ENCODE results near the gene DNAJC4.

Gene DNAJC4, protein sequence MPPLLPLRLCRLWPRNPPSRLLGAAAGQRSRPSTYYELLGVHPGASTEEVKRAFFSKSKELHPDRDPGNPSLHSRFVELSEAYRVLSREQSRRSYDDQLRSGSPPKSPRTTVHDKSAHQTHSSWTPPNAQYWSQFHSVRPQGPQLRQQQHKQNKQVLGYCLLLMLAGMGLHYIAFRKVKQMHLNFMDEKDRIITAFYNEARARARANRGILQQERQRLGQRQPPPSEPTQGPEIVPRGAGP

DNA sequence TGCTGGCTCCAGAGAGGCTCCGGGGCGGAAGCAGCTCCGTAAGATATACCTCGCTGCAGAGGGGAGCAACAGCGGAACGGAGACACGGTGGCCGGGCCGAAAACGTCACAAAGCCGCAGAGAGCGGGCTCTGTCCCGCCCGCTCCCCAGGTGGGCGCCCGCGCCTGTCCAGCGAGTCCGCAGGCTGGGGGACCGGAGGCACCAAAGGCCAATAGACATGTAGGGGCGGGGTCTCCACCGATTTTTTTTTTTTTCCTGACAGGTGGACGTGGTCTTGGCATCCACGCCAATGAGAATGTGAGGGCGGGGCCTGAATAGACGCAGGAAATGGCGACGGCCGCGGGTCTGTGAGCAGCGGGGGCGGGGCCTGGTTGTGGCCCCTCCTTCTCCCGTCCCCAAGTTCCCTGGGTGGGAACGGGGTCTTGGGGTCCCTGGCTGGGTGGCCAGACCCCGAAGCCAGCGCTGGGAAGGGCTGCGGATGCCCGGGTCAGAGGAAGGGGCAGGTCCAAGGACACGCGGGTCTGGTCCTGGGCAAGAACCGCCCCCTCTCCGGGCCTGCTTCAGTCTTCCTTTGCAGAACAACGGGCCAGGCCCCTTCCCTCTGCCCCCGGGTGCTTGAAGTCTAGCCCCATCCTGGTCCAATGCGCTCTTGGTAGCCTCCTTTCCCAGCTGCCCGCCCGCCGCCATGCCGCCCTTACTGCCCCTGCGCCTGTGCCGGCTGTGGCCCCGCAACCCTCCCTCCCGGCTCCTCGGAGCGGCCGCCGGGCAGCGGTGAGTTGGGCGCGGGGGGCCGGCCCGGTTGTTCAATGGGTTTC, at the start of gene DNAJC4:
Gene DNAJC4 (plus strand): TSS at position 378 of the 814 bp plus-strand sequence. CDS start 307 bp downstream, at position 685.
- DNase-seq (ENCODE audit: low spot score): peak; percentile 85

DNA sequence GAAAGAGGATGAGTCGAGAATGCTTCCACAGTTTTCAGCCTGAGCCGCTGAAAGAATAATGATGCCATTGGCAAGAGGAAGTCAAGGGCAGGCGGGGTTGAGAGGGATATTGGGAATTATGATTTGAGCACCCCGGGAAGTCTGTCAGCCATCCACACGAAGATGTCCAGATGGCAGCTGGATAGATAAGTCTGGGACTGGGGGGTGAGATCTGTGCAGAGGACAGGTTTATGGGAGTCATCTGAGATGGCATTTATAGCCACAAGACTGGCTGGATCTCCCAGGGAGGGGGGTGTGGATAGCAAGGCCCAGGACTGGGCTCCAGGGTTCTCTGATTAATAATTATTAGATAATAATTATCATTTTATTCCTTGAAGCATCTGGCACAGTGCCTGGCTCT, 49.5 kb upstream of the DNAJC4 start:
- DNase-seq (ENCODE audit: low spot score): no peak

DNA sequence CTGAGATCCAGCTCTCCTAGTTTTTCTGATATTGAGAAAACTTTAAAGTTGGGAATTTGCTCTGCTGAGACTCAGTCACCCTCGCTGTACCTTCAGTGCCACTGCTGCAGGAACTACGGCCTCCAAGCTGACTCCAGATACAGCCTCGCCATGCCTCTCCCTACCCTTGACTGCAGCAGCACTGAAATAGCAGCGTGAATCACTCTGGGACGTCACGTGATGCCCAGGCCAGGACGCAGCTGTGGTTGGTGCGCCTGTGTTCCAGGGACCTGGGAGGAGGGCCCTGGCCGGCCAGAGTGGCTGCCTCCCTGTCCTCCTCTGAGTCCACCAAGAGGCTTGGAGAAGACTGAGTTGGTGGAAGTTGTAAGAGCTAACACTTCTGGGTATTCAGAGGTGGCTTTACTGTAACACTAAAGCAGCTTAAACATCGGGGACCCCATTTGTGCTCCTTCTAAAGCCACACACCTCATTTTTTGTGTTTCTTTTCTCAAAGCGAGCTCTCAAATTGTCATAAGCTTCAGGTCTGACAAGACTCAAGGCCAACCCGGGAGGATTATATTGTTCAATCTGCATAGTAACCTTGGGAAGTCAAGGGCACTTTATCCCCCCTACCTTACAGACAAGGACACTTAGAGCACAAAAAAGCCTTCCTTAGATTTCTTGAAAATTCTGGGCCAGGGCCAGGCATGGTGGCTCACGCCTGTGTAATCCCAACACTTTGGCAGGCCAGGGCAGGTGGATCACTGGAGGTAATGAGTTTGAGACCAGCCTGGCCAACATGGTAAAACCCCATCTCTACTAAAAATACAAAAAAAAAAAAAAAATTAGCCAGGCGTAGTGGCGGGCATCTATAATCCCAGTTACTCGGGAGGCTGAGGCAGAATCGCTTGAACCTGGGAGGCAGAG, 48.6 kb upstream of the DNAJC4 start:
- peak; percentile 79 for DNase-seq (ENCODE audit: low spot score)

DNA sequence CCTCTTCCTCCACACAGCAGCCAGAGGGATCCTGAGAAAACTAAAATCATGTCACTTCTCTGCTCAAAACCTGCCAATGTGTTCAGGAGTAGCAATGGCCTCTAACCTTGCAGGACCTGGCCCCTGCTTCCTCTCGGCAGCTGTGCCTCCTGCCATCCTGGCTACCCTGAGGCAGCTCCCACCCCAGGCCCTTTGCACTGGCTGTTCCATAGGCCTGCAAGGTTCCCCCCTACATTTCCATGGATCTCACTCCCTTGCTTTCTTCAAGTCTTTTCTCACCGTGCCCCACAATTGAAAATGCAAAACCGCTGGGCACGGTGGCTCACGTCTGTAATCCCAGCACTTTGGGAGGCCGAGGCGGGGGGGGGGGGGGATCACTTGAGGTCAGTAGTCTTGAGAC, 46.5 kb upstream of the DNAJC4 start:
- no peak for DNase-seq (ENCODE audit: low spot score)

DNA sequence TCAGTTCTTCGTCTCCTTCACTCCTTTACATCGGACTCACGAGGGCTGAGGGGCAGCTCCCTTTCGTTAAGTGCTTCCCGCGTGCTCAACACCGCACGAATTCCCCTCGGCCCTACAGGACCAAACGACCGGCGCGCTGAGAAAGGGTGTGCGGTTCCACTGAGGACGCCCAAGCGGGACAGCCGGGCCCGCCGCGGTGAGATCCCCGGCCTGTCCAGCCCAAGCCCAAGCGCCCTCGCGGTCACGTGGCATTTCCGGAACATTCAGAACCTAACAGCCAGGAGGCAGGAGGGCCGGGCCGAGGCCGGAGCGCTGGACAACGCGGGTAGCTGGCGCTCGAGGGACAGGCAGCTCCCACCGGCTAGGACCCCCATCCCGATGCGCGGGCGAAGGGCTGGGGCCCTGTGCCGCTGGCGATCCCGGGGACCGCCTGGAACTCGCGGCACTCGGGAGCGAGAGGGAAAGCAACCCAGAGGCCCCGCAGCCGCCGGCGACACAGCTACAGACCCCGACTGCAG, 45.1 kb upstream of the DNAJC4 start:
- DNase-seq (ENCODE audit: low spot score): no peak

DNA sequence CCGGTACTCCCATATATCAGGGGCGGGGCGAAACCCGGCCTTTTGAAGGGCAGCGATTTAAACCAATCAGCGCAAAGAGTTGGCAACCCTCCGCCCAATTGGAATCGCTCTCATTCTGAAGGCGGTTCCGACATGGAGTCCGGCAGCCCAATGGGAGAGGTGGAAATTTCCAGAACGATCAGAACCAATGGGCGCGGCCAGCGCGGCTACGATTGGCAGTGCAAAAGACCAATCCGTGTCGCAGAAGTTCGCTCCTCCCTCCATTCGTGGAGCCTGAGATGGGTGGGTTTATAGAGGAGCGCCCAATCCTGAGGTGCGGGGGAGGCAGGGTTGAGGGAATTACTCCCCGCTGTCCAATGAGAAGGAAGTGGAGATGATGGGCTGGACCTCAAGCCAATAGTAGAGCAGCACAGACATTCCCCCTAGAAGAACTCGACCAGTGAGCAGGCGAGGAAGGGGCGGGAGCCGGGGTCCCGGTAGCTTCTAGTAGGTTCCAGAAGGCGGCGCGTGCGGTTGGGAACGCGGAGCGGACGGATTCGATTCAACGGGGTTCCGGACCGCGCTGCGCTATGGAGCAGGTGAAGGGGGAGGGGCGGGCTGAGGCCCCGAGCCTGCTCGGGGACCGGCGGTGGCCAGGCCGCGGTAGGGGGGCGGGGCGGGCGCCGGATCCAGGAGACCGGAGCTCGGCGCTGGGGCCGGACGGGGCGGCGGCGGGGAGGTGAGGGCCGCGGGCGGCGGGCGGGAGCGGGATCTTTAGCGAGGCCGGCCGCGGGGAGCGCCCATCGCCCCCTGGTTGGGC, 44.5 kb upstream of the DNAJC4 start, which contains the start of gene STIP1:
Gene STIP1 (plus strand): TSS at position 479 of the 799 bp plus-strand sequence. CDS start 91 bp downstream, at position 570.
- DNase-seq (ENCODE audit: low spot score): peak; percentile 94

DNA sequence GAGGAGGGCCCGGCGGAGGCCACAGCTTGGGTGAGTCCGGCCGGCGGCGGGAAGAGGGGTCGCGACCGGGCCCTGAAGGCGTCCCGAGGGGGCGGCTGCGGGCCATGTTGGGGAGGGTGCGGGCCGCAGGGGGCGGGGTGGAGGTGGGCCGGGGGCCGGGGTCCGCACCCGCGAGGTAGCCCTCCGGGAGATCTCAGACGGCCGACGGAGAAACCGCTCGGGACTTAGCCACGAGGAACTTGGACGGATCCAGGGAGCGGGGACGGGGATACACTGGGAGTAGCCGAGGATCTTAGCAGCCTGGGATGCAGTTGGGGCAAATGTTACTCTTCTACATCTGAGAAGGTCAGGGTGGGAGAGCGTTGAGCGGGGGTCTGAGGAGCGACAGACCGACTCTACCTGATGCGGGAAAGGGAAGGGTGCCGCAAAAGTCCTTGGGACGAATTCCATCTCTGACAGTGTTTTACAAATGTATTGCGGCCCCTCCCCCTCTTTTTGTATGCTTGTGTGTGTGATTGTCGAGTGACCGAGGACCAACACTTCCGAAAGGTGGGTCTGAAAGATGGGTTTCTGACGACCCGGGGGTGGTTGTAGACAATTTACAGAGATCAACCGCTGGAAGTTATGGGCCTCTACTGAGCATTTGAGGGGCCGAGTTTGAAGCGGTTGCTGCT, 43.7 kb upstream of the DNAJC4 start:
- no peak for DNase-seq (ENCODE audit: low spot score)

DNA sequence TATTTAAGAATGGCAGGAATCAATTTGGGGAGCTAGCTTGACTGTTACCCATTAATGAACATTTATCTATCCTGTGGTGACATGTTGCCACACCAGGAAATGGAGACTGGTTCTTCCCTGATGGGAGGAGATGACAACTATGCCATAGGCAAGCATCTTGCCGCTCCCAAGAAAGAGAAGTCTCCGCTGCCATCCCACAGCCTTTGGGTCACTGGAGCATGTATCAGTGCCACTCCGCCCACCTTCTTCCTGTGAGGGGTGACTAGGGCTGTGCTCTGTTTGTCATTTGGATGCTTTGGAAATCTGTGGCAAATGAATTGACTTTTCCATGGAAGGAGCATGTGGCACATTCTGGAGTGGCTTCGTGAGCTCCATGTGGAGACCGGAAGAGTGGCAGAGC, 37.9 kb upstream of the DNAJC4 start:
- DNase-seq (ENCODE audit: low spot score): no peak

DNA sequence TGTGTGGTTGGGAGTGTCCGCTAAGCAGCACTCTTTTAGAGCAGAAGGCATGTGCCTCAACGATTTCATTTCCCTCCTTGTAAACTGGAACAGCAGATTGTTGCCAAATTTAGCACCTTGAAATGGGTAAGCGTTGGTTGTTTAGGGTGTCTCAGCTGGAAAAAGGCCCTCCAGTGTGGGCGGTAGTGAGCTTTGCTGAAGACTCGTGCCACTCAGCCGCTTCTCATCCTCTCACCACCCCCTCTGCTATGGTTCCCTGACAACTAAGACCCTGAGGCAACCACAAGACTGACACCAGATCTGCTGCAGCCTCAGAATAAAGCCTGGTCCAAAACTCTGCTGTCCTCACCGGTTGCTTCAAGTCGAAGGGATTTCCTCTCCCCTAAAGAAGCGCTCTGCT, 33.7 kb upstream of the DNAJC4 start:
- DNase-seq (ENCODE audit: low spot score): no peak

DNA sequence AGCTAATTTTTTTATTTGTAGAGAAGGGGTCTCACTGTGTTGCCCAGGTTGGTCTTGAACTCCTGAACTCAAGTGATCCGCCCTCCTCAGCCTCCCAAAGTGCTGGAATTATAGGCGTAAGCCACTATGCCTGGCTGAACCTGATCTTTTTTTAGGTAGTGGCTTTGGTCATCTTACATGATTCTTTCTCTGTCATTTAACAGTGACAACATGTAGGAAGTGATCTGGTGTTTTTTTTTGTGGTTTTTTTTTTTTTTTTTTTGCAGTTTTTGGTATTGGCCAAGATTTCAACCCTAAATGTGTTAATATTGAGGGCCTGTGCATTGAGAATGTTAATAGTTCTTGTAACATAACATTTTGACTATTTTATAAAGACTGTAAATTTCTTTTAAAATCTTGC, 31.8 kb upstream of the DNAJC4 start:
- DNase-seq (ENCODE audit: low spot score): no peak

DNA sequence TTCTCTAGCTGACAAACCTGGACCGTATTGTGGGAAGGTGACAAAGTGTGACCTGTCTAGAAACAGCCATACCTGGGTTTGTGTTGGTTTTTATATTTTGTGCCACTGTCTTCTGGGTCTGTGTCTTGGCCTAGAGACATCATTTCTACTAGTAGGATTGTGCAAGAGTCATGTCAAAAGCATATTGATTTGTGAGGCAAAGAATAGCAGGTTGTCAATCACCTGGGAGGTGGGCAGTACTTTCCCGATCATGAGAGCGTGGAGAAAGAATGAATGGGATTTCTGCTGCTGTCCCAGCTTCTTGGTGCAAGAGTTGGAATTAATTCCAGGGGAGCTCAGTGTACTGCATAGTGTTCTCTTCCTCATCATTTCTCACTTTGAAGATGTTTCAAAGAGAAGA, 28.8 kb upstream of the DNAJC4 start:
- DNase-seq (ENCODE audit: low spot score): no peak

DNA sequence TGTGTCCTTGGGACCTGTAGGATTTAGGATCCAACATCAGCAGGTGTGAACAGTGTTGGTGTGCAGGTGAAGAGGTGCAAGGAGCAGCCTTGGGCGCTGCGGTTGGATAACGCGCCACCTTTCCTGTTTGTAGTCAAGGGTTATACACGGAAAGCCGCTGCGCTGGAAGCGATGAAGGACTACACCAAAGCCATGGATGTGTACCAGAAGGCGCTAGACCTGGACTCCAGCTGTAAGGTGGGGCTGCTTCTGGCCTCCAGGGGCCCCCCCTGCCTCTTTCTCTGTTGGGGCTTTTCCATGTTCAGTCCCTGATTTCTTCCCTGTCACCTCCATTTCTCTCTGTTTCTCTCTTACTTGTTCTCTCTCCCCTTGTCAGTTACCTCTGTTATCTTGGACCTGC, 27.4 kb upstream of the DNAJC4 start:
- no peak for DNase-seq (ENCODE audit: low spot score)

DNA sequence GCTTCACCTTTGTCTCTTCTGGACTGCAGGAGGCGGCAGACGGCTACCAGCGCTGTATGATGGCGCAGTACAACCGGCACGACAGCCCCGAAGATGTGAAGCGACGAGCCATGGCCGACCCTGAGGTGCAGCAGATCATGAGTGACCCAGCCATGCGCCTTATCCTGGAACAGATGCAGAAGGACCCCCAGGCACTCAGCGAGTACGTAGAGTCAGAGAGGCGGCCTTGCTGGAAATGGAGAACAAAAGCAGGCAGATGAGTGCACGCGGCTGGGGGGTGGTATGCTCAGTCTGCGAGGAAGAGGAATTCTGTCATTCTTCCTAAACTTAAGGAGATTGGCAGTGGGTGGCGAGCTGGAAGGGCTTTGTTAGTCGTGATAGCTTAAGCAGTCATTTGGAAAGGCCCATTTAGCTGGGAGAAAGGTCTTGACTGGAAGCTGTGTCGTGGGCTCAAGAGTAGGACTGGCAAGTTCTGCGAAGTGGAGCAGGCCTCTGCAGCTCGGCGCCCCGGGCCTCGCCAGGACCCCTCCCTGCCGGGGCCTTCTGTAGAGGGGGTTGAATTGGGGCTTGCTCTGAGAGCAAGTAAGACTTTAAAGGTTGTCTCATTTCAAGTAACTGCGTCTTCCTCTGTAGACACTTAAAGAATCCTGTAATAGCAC, 26.8 kb upstream of the DNAJC4 start:
- peak; percentile 26 for DNase-seq (ENCODE audit: low spot score)

DNA sequence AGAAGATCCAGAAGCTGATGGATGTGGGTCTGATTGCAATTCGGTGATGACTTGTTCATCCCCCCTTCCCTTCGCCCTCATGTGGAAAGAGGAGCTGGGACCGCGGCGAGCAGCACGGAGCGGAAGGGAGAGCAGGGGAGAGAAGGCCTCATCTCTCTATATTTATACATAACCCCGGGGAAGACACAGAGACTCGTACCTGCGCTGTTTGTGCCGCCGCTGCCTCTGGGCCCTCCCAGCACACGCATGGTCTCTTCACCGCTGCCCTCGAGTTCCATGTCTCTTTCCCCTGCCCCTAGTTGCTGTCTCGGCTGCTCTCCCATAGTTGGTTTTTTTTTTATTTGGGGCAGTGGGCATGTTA, 26.3 kb upstream of the DNAJC4 start:
- peak; percentile 12 for DNase-seq (ENCODE audit: low spot score)

DNA sequence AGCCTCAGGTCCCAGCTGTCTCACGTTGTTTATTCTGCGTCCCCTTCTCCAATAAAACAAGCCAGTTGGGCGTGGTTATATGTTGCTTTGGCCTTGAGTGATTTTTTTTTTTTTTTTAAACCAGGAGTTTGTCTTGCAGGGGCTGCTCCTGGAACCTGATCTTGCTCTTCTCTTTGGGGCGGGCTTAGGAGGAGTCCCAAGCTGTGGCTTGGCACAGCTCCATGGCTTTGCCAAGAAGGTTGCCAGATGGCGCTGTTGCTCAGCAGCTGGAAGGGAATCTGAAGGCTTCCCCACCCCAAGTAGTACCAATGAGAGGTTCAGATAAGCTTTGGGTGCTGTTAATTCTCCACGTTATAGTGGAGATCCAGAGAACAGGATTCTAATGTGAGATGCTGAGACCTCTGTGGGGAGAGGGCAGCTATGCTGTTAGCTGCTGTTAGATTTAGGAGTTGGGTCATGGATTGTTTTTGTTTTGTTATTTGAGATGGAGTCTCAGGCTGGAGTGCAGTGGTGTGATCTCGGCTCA, 25.8 kb upstream of the DNAJC4 start:
- peak; percentile 92 for DNase-seq (ENCODE audit: low spot score)

DNA sequence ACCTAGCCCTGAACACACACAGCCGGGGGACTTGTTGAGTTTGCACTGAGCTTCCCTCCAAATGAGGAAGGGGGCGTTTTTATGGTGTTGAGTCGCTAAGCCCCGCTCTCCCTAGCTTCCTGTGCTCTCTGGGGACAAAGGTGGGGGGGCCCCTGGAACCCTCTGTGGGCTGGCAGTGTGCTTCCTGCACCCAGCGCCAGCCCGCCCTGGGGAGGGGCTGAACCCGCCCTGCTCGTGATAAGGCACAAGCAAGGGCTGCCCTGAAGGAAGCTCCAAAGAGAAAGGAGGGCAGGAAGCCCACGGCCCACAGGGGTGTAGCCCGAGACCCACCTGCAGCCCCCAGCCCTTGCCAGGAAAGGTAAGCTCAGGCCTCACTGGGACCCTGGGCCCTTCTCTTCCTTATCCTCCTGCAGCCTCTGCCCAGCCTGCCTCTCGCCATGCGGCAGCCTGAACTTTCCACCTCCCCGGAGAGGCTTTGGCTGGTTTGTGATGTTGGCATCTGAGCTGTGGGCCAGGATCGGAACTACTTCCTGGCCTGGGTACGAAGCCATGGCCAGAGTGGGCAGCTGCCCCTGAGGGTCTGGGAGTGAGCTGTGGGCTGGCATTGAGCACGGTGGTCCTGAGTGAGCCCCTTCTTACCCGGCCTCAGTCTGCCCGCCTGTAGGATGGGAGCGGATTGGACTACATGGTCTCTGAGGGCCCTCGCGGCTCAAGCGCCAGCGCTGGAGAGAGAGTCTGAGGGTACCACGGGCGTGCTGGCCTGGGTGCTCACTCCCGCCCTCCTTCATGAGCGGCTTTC, 23.7 kb upstream of the DNAJC4 start, which contains the start of gene FERMT3:
Gene FERMT3 (plus strand): TSS at position 265 of the 799 bp plus-strand sequence. CDS start 644 bp downstream, outside the sequence.
- DNase-seq (ENCODE audit: low spot score): peak; percentile 14

DNA sequence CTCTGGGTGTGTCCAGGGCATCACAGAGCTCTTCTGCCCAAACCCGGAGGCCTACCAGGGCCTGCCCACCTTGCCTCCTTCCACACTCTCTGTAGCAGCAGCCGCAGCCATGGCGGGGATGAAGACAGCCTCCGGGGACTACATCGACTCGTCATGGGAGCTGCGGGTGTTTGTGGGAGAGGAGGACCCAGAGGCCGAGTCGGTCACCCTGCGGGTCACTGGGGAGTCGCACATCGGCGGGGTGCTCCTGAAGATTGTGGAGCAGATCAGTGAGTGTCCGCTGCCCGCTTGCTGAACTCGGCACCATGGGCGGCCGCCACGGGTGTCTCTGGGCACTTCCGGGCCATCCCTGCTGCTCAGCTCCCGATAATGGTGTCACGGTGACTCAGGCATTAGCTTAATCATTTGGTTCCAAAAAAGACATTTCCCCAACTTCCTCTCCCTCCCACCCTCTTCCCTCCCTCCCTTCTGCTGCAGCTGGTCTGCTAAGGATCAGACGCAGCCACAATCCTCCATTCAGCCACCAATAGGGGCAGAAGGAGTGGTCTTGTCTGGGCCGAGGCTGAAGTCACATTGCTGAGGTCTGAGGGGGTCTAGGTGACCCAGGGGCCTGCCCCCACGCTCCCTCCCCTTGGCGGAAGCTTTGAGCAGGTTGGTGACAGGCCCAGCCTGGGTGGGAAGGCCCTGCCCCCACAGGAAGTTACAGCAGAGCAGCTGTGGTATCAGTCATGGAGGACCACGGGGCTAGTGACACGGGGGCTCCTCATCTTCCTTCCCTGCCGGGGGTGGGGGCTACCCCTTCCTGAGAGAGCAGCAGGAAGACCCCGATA, 22.9 kb upstream of the DNAJC4 start:
- peak; percentile 35 for DNase-seq (ENCODE audit: low spot score)

Measured in iPS-NIHi11 (cell line).